Gastrocnemius medialis (tissue), 4 donors: ENCODE data around the gene SLC41A3. TPM values are rescaled to one million over a fixed set of nuclear protein-coding genes. Genes with fewer than 3 reads are reported as not detected.

Experiments
- ATAC-seq, 2 donors: fragments of 150-250 bp; one replicate each; pipeline ENCODE4 v1.9.1; 2016
- DNase-seq, 2 donors: peaks; one replicate each; pipeline ENCODE4 v3.0.0-alpha.2; 2019
- H3K27ac ChIP-seq, 4 donors: fragments of 200-600 bp; sonication (generic); 1 replicate in 1 of 4; 2 replicates in 3 of 4; pipeline ENCODE4 v1.5.1; 2016 to 2018; ENCODE audit warnings: mild to moderate bottlenecking in 2 of 4, moderate library complexity in 1 of 4
- H3K27me3 ChIP-seq, 3 donors: fragments of 200-600 bp; sonication (generic) in 2 of 3; 1 replicate in 1 of 3; 2 replicates in 2 of 3; pipeline versions ENCODE4 v1.5.1 to v1.6.0; 2016 to 2019; ENCODE audit warnings: mild to moderate bottlenecking in 1 of 3, moderate library complexity in 1 of 3
- H3K36me3 ChIP-seq, 2 donors: fragments of 200-600 bp; sonication (generic) in 1 of 2; one replicate each; pipeline ENCODE4 v1.5.1; 2017 to 2018
- H3K4me1 ChIP-seq, 2 donors: fragments of 200-600 bp; sonication (generic) in 1 of 2; one replicate each; pipeline ENCODE4 v1.5.1; 2016 to 2017; ENCODE audit warnings: mild to moderate bottlenecking in 2 of 2
- H3K4me3 ChIP-seq, 4 donors: fragments of 200-600 bp; sonication (generic) in 3 of 4; 1 replicate in 1 of 4; 2 replicates in 3 of 4; pipeline ENCODE4 v1.5.1; 2016 to 2019; ENCODE audit warnings: mild to moderate bottlenecking in 2 of 4
- H3K9me3 ChIP-seq, 3 donors: fragments of 200-600 bp; sonication (generic) in 2 of 3; 1 replicate in 1 of 3; 2 replicates in 2 of 3; pipeline ENCODE4 v1.5.1; 2016 to 2019
- POLR2A ChIP-seq, 2 donors: fragments of 450-650 bp; IDR thresholded peaks; one replicate each; pipeline ENCODE4 v1.6.1; 2017; ENCODE audit warnings: antibody characterized with exemption in 2 of 2, mild to moderate bottlenecking in 2 of 2, moderate library complexity in 2 of 2
- in situ Hi-C, 4 donors: fragments of 200-750 bp; cut with MboI; loops; one replicate each; pipeline versions ENCODE4 v1.15.0 to v1.8.0; 2017; ENCODE audit warnings: low sequenced_read_pairs in 4 of 4
- intact Hi-C: fragments of 100-400 bp; cut with DNase I; formaldehyde crosslinking; loops from one replicate; pipeline ENCODE4 v1.15.1; 2023; ENCODE audit warnings: low total_unique reads
- total RNA-seq, 4 donors: library from RNA; depleted of rRNA; stranded (reverse); fragments of >200 nt; gene quantifications; one replicate each; pipeline versions ENCODE4 v1.1.0 to v1.2.3, GENCODE V29; 2016
- TF ChIP-seq, protein P1 (sequence below), 5 experiments: fragments of 450-650 bp in 3 of 5; fragments of 200-600 bp in 2 of 5; sonication (generic) in 2 of 5; IDR thresholded peaks in 4 of 5; conservative IDR thresholded peaks in 1 of 5; 1 replicate in 4 of 5; 2 replicates in 1 of 5; pipeline ENCODE4 v1.5.1; 2016 to 2019; ENCODE audit warnings: antibody characterized with exemption in 5 of 5, mild to moderate bottlenecking in 3 of 5, moderate library complexity in 3 of 5

SLC41A3 gene
- total RNA-seq, 4 donors from 2014 or later = 43.1 to 76.2 (median 56.7) TPM

DNA sequence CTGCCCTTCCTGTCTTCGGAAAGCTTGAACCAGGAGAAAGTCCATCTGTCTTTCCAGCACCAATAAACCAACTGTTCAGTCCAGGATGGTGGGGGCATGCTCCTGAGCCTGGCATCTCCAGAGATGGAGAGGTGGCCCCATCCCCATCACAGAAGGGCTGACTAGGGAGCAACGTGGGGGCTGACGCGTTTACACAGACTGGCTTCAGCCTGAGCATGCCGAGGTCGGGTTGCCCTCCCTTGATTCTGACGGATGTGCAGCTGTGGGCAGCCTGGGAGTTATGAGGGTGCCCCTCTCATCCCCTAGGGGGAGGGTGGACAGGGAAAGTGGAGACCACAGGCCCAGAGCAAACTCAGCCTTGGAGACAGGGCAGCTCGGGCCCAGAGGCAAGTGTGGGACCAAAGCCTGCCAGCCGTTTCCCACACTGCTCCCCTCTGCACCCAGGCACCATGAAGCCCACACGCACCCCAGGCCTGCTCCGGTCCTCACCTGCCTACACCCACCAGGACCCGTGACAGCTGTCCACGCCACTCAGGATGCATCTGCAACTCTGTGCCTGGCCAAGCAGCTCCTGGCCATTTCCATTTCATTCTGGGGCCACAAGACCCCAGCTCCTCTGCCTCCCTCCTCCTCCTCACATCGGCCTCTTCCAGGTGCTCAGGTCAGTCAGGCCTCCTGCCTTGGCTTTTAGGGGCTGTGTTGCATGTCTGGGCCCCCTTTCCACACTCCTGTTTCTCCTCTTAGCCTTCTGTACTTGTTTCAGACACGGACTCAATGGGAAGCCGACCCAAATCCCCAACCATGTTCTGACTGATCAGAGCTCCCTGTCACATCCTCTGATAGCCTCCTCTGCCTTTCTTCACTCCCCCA lies 48.2 kb upstream of the SLC41A3 start:
- peak; percentile 1 to 8 for DNase-seq
- H3K27me3 ChIP-seq = no peaks in the 10 kb centered on the region
- no peak for ATAC-seq

GRCh38 chr3:126130981-126131745 lies 47.2 kb upstream of the SLC41A3 start:
- Histone ChIP-seq H3K9me3 (no peaks in the 10 kb centered on the region), H3K4me1 (no peaks in the 10 kb centered on the region), H3K36me3 (peaks cover 0 to 4% of the 10 kb centered on the region in 2 donors), H3K27ac (no peak overlapping the region), H3K4me3 (no peak overlapping the region), H3K27me3 (no peaks in the 10 kb centered on the region)
- ATAC-seq (no peak), DNase-seq (peak in 1 of 2 donors; percentile 8)
- in situ Hi-C loops (loop anchor here in 2 of 4 donors (5.0 to 25.0 kb wide), 2 partner anchors 66 to 256 kb away; partner anchors contain the start of gene CFAP100 (in 1 of the 2)), intact Hi-C loops (loop anchor here (5.0 kb wide), 2 partner anchors 51 to 116 kb away; partner anchors contain the start of gene ALDH1L1)
- TF ChIP-seq POLR2A (IDR thresholded peaks at IDR 0.05) = no peak
- TF ChIP-seq, protein P1, sequence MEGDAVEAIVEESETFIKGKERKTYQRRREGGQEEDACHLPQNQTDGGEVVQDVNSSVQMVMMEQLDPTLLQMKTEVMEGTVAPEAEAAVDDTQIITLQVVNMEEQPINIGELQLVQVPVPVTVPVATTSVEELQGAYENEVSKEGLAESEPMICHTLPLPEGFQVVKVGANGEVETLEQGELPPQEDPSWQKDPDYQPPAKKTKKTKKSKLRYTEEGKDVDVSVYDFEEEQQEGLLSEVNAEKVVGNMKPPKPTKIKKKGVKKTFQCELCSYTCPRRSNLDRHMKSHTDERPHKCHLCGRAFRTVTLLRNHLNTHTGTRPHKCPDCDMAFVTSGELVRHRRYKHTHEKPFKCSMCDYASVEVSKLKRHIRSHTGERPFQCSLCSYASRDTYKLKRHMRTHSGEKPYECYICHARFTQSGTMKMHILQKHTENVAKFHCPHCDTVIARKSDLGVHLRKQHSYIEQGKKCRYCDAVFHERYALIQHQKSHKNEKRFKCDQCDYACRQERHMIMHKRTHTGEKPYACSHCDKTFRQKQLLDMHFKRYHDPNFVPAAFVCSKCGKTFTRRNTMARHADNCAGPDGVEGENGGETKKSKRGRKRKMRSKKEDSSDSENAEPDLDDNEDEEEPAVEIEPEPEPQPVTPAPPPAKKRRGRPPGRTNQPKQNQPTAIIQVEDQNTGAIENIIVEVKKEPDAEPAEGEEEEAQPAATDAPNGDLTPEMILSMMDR (IDR thresholded peaks at IDR 0.05 in 4 of 5, conservative IDR thresholded peaks at IDR 0.05 in 1 of 5) = no peak

More for the DNA sequence above, 48.2 kb upstream of the SLC41A3 start:
- in situ Hi-C loops (loop anchor here in 2 of 4 donors (5.0 to 25.0 kb wide), 2 partner anchors 65 to 255 kb away; partner anchors contain the start of gene CFAP100 (in 1 of the 2)), intact Hi-C loops (loop anchor here (5.0 kb wide), 2 partner anchors 50 to 115 kb away; partner anchors contain the start of gene ALDH1L1)
- H3K4me1 ChIP-seq = no peaks in the 10 kb centered on the region
- no peak overlapping the region for H3K4me3 ChIP-seq
- peaks cover 0 to 4% of the 10 kb centered on the region in 2 donors for H3K36me3 ChIP-seq
- H3K9me3 ChIP-seq = no peaks in the 10 kb centered on the region
- no peak overlapping the region for H3K27ac ChIP-seq
- no peak for TF ChIP-seq POLR2A (IDR thresholded peaks at IDR 0.05)
- TF ChIP-seq, protein P1 (IDR thresholded peaks at IDR 0.05 in 4 of 5, conservative IDR thresholded peaks at IDR 0.05 in 1 of 5) = no peak

- no peaks in the 10 kb centered on the region for H3K9me3 ChIP-seq
- no peaks in the 10 kb centered on the region for H3K27me3 ChIP-seq
- ATAC-seq (no peak), DNase-seq (peak in 1 of 2 donors; percentile 10)
- no peak overlapping the region for H3K27ac ChIP-seq
- in situ Hi-C loops = loop anchor here in 2 of 4 donors (5.0 to 25.0 kb wide), 2 partner anchors 67 to 257 kb away; partner anchors contain the start of gene CFAP100 (in 1 of the 2)
- H3K4me1 ChIP-seq = no peaks in the 10 kb centered on the region
- intact Hi-C loops = loop anchor here (5.0 kb wide), 2 partner anchors 52 to 117 kb away; partner anchors contain the start of gene ALDH1L1
- peaks cover 0 to 4% of the 10 kb centered on the region in 2 donors for H3K36me3 ChIP-seq
- TF ChIP-seq POLR2A (IDR thresholded peaks at IDR 0.05) = no peak
- TF ChIP-seq, protein P1 (IDR thresholded peaks at IDR 0.05 in 4 of 5, conservative IDR thresholded peaks at IDR 0.05 in 1 of 5) = no peak
- no peak overlapping the region for H3K4me3 ChIP-seq
Measured at GRCh38 chr3:126130081-126130855, 46.3 kb upstream of the SLC41A3 start.

DNA sequence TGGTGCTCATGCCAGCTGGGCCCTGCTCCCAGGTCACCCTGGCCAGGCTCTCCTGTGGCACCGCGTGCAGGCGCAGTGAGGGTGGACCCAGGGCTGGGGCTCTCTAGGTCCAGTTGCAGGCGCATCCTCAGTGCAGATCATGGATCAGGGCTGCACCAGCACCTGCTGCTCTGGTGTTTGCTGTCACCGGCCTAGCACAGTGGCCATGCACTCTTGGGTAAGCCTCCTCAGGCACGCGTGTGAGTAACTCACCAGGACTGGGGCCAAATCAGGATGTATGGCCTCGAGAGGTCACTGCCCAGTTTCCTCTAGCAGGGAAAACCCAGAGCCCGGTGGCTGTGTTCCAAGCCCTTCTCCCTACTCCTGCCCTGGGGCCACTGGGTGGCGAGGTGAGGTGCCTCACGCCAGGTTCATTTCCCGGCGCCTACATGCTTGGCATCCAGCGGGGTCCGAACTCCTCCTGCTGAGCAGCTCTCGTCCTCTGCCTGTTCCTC lies 45.5 kb upstream of the SLC41A3 start:
- Histone ChIP-seq H3K4me1 (no peaks in the 10 kb centered on the region), H3K4me3 (no peak overlapping the region), H3K9me3 (no peaks in the 10 kb centered on the region), H3K36me3 (peaks cover 0 to 4% of the 10 kb centered on the region in 2 donors), H3K27me3 (no peaks in the 10 kb centered on the region), H3K27ac (no peak overlapping the region)
- DNase-seq (peak; percentile 2 to 27), ATAC-seq (no peak)
- intact Hi-C loops = no loop called here
- in situ Hi-C loops = loop anchor here in 1 of 4 donors (25.0 kb wide), 1 partner anchor 258 kb away; the partner anchor contains the start of gene CFAP100
- TF ChIP-seq POLR2A (IDR thresholded peaks at IDR 0.05) = no peak
- TF ChIP-seq, protein P1 (IDR thresholded peaks at IDR 0.05 in 4 of 5, conservative IDR thresholded peaks at IDR 0.05 in 1 of 5) = no peak
